GM21381 (cell line): ENCODE data around the gene PPP2R5C.
"Not testable (repeated sequence)": the region's sequence is repeated elsewhere in the genome, so short reads cannot be mapped to it uniquely, and the experiment has no call there.

ENCODE experiments used
- ATAC-seq: cut with Tn5 transposase; IDR thresholded peaks from one replicate; pipeline ENCODE4 v1.9.1; 2021; ENCODE audit warnings: mild to moderate bottlenecking, moderate library complexity; ENCODE audit not compliant: unreplicated experiment

PPP2R5C gene

GRCh38 chr14:101780390-101780789 is 18.9 kb downstream of the PPP2R5C start:
- ATAC-seq, result no peak

- ATAC-seq, result no peak
Measured at GRCh38 chr14:101780887-101781239, 19.4 kb downstream of the PPP2R5C start.

GRCh38 chr14:101781240-101782061 is 19.9 kb downstream of the PPP2R5C start:
- no peak for ATAC-seq

- no peak for ATAC-seq
Measured at GRCh38 chr14:101783260-101784016, 21.9 kb downstream of the PPP2R5C start.

GRCh38 chr14:101784631-101785030 is 23.1 kb downstream of the PPP2R5C start:
- ATAC-seq, result no peak

- ATAC-seq, result no peak
Measured at GRCh38 chr14:101788016-101788635, 26.6 kb downstream of the PPP2R5C start.

GRCh38 chr14:101789222-101789621 is 27.7 kb downstream of the PPP2R5C start:
- no peak for ATAC-seq

- no peak for ATAC-seq
Measured at GRCh38 chr14:101790232-101790631, 28.7 kb downstream of the PPP2R5C start.

- ATAC-seq, result no peak
Measured at GRCh38 chr14:101791919-101792572, 30.5 kb downstream of the PPP2R5C start.

- ATAC-seq, result no peak
Measured at GRCh38 chr14:101796016-101796415, 34.5 kb downstream of the PPP2R5C start.

GRCh38 chr14:101796479-101796878 is 35.0 kb downstream of the PPP2R5C start:
- no peak for ATAC-seq

GRCh38 chr14:101797856-101798255 is 36.3 kb downstream of the PPP2R5C start:
- ATAC-seq, result no peak

- ATAC-seq, result not testable (repeated sequence)
Measured at GRCh38 chr14:101804373-101804772, 42.9 kb downstream of the PPP2R5C start.

- not testable (repeated sequence) for ATAC-seq
Measured at GRCh38 chr14:101806252-101806651, 44.7 kb downstream of the PPP2R5C start.

GRCh38 chr14:101808020-101808641 is 46.6 kb downstream of the PPP2R5C start:
- ATAC-seq, result no peak

- ATAC-seq, result no peak
Measured at GRCh38 chr14:101808894-101809670, 47.6 kb downstream of the PPP2R5C start.

- peak; percentile 86 for ATAC-seq
Measured at GRCh38 chr14:101809671-101810514, 48.4 kb downstream of the PPP2R5C start.

GRCh38 chr14:101810897-101811621 is 49.5 kb downstream of the PPP2R5C start:
- ATAC-seq, result no peak
